PC-9 (cell line): Measurements from ENCODE around the gene PFKFB4. TPM values are rescaled to one million over a fixed set of nuclear protein-coding genes. Genes with fewer than 3 reads are reported as not detected.

Experiments
- Bru-seq: library from RNA; stranded (reverse); fragments of 400-500 nt; gene quantifications from one replicate; lab custom pipeline; 2021; lab: Mats Ljungman, UMichigan
- BruChase-seq, 2 experiments: library from RNA; stranded (reverse); fragments of 400-500 nt; gene quantifications; one replicate each; lab custom pipeline; 2021; lab: Mats Ljungman, UMichigan
- BruUV-seq: library from RNA; stranded (reverse); fragments of 400-500 nt; replicated peaks from 2 replicates; lab custom pipeline; 2021; lab: Mats Ljungman, UMichigan
- CTCF ChIA-PET: fragments of 300-600 bp; sonication (Branson Sonifier 250); formaldehyde crosslinking; loops from one replicate; lab custom pipeline; 2022; ENCODE audit warnings: antibody characterized with exemption; lab: Charles Lee
- POLR2A ChIA-PET: fragments of 300-600 bp; sonication (Branson Sonifier 250); formaldehyde crosslinking; loops from one replicate; lab custom pipeline; 2022; ENCODE audit warnings: antibody characterized with exemption; ENCODE audit not compliant: unreplicated experiment; lab: Charles Lee
- DNase-seq, 2 experiments: peaks; one replicate each; pipeline versions ENCODE4 v3.0.0 to v3.0.0-alpha.2; 2015 to 2022; ENCODE audit warnings: mixed read lengths in 1 of 2
- H2AFZ ChIP-seq: fragments of 200-600 bp; sonication (generic); 2 replicates; pipeline ENCODE4 v1.8.1; 2017; ENCODE audit warnings: antibody characterized with exemption
- H3F3A ChIP-seq: fragments of 200-600 bp; sonication (generic); 2 replicates; pipeline ENCODE4 v1.8.1; 2017; ENCODE audit warnings: antibody characterized with exemption, mild to moderate bottlenecking, low read depth; ENCODE audit not compliant: insufficient read depth
- H3K27ac ChIP-seq: fragments of 200-600 bp; sonication (generic); 2 replicates; pipeline ENCODE4 v1.6.1; 2016; ENCODE audit warnings: mixed run types
- H3K27me3 ChIP-seq: fragments of 200-600 bp; sonication (generic); 2 replicates; pipeline ENCODE4 v1.6.1; 2016; ENCODE audit warnings: low read depth, mixed run types; ENCODE audit not compliant: insufficient read depth
- H3K36me3 ChIP-seq: fragments of 200-600 bp; sonication (generic); 2 replicates; pipeline ENCODE4 v1.6.1; 2016; ENCODE audit warnings: low read depth, mixed run types
- H3K4me1 ChIP-seq: fragments of 200-600 bp; sonication (generic); replicated peaks from 2 replicates; pipeline ENCODE4 v1.6.1; 2016; ENCODE audit warnings: mixed run types; ENCODE audit not compliant: insufficient read depth
- H3K4me2 ChIP-seq: fragments of 200-600 bp; sonication (generic); 2 replicates; pipeline ENCODE4 v1.6.1; 2017; ENCODE audit warnings: mixed run types
- H3K4me3 ChIP-seq: fragments of 200-600 bp; sonication (generic); 2 replicates; pipeline ENCODE4 v1.6.1; 2016; ENCODE audit warnings: mixed run types
- H3K79me2 ChIP-seq: fragments of 200-600 bp; sonication (generic); 2 replicates; pipeline ENCODE4 v1.6.1; 2017; ENCODE audit warnings: low read depth, mixed run types
- H3K9me2 ChIP-seq: fragments of 200-600 bp; sonication (generic); 2 replicates; pipeline ENCODE4 v1.8.1; 2017; ENCODE audit warnings: mild to moderate bottlenecking; ENCODE audit not compliant: insufficient read depth
- H3K9me3 ChIP-seq: fragments of 200-600 bp; sonication (generic); 2 replicates; pipeline ENCODE4 v1.8.1; 2016; ENCODE audit warnings: low read depth; ENCODE audit not compliant: insufficient read depth
- H4K20me1 ChIP-seq: fragments of 200-600 bp; sonication (generic); 2 replicates; pipeline ENCODE4 v1.8.1; 2017; ENCODE audit not compliant: insufficient read depth
- CTCF ChIP-seq: fragments of 200-600 bp; sonication (generic); conservative IDR thresholded peaks from 2 replicates; pipeline ENCODE4 v1.6.1; 2017; ENCODE audit warnings: mixed run types, antibody characterized with exemption, mild to moderate bottlenecking, moderate library complexity
- EZH2 ChIP-seq: fragments of 200-600 bp; sonication (generic); IDR thresholded peaks from 2 replicates; pipeline ENCODE4 v1.8.0; 2017; ENCODE audit warnings: antibody characterized with exemption, low read depth
- intact Hi-C: fragments of 100-400 bp; cut with micrococcal nuclease; formaldehyde crosslinking; loops from one replicate; pipeline ENCODE4 v1.10.0; 2022; ENCODE audit not compliant: unreplicated experiment
- long read RNA-seq: library from polyadenylated mRNA; stranded (forward); transcript quantifications from one replicate; pipeline ENCODE4 v2.0.0, GENCODE V29; 2022
- total RNA-seq: library from RNA; stranded (reverse); gene quantifications from 2 replicates; pipeline ENCODE4 v1.2.3, GENCODE V29; 2021

Gene PFKFB4
- 11.7 and 13.3 TPM in 2 replicates for total RNA-seq
- percentile 53 among the genes with signal in this experiment for Bru-seq, nascent RNA
- percentile 56 among the genes with signal in this experiment for BruChase-seq, experiment 1, labeled RNA remaining after a 2-hour chase
- percentile 59 among the genes with signal in this experiment for BruChase-seq, experiment 2, labeled RNA remaining after a 6-hour chase
- long read RNA-seq, transcript PFKFB4-201 (14 exons, 3,586 nt) = major isoform, 9 of 19 reads
- long read RNA-seq, partial matches to known transcripts = 3 of 19 reads
- long read RNA-seq, other reads (novel, unspliced or antisense) = 6 of 19 reads

- H3K4me3 ChIP-seq = peak within 1 kb of the TSS; percentile 66
- H3K9me3 ChIP-seq = no peaks in the 10 kb centered on the region
- H3K27me3 ChIP-seq = no peaks in the 10 kb centered on the region
- peak; percentile 91 to 99 for DNase-seq
- TF ChIP-seq EZH2 = no peak
- H3F3A ChIP-seq = peaks cover 12% of the 10 kb centered on the region; the same call in 1 of the 2 replicates
- no peak within 1 kb of the TSS for H3K27ac ChIP-seq
- ChIA-PET CTCF (interaction anchor here (0.6 to 1.0 kb wide), 3 partner anchors 10 to 130 kb away, joined by 5 to 32 read pairs (median 6); no protein-coding TSS in a partner anchor), POLR2A (interaction anchor here (0.6 to 1.2 kb wide), 6 partner anchors 27 to 451 kb away, joined by 3 to 13 read pairs (median 6); partner anchors contain the start of genes IP6K2 and WDR6)
- BruUV-seq = no TSS peak
- intact Hi-C loops = loop anchor here (2.0 to 5.0 kb wide), 4 partner anchors 38 to 290 kb away; partner anchors contain the start of genes ATRIP and COL7A1
- H3K36me3 ChIP-seq = no peaks in the 10 kb centered on the region
- peaks cover 21% of the 10 kb centered on the region for H3K4me1 ChIP-seq
- no peaks in the 10 kb centered on the region for H4K20me1 ChIP-seq
- H2AFZ ChIP-seq = peak within 1 kb of the TSS; percentile 81; the same call in 1 of the 2 replicates
- H3K9me2 ChIP-seq = no peaks in the 10 kb centered on the region
- H3K79me2 ChIP-seq = no peaks in the 10 kb centered on the region
- peak within 1 kb of the TSS; percentile 79 for H3K4me2 ChIP-seq
Measured at GRCh38 chr3:48556796-48557626, at the start of gene PFKFB4. Gene PFKFB4 (minus strand): TSS chr3:48556803. CDS start chr3:48556777, 26 bp downstream.

- TF ChIP-seq EZH2 = no peak
- no peak for TF ChIP-seq CTCF
- Histone ChIP-seq H3K79me2 (no peaks in the 10 kb centered on the region), H3K27ac (no peak overlapping the region), H3K9me2 (no peaks in the 10 kb centered on the region), H3K4me2 (no peak overlapping the region), H3K36me3 (no peaks in the 10 kb centered on the region; the same call in 1 of the 2 replicates), H2AFZ (no peak overlapping the region), H3K27me3 (no peaks in the 10 kb centered on the region), H3F3A (peaks cover 27% of the 10 kb centered on the region), H3K4me1 (peaks cover 31% of the 10 kb centered on the region), H4K20me1 (no peaks in the 10 kb centered on the region), H3K9me3 (no peaks in the 10 kb centered on the region), H3K4me3 (no peak overlapping the region)
- BruUV-seq = no TSS peak
- CTCF ChIA-PET = no interaction called here
- POLR2A ChIA-PET = no interaction called here
- intact Hi-C loops = no loop called here
- no peak for DNase-seq
Measured at GRCh38 chr3:48601622-48601994, 45.0 kb upstream of the PFKFB4 start.

GRCh38 chr3:48600711-48601621 lies 44.4 kb upstream of the PFKFB4 start:
- TF ChIP-seq EZH2 = no peak
- TF ChIP-seq CTCF = no peak
- Histone ChIP-seq H3K4me1 (peaks cover 37% of the 10 kb centered on the region), H4K20me1 (no peaks in the 10 kb centered on the region), H3K9me2 (no peaks in the 10 kb centered on the region), H3K27ac (no peak overlapping the region), H3K27me3 (no peaks in the 10 kb centered on the region), H2AFZ (no peak overlapping the region), H3K36me3 (no peaks in the 10 kb centered on the region; the same call in 1 of the 2 replicates), H3K79me2 (no peaks in the 10 kb centered on the region), H3K4me2 (no peak overlapping the region), H3F3A (peaks cover 33% of the 10 kb centered on the region), H3K9me3 (no peaks in the 10 kb centered on the region), H3K4me3 (no peak overlapping the region)
- no TSS peak for BruUV-seq
- POLR2A ChIA-PET = no interaction called here
- intact Hi-C loops = no loop called here
- DNase-seq = no peak
- CTCF ChIA-PET = no interaction called here
